ENCODE measurements around the gene BIRC6.
"Not testable (repeated sequence)": the region's sequence is repeated elsewhere in the genome, so short reads cannot be mapped to it uniquely, and the experiment has no call there.

Gene BIRC6

GRCh38 chr2:32450851-32451250, 94.0 kb downstream of the BIRC6 start:
- DNase-seq = no peak

GRCh38 chr2:32452338-32453064, 95.7 kb downstream of the BIRC6 start:
- DNase-seq = no peak

- DNase-seq = no peak
Measured at GRCh38 chr2:32453242-32454062, 96.6 kb downstream of the BIRC6 start.

- DNase-seq = no peak
Measured at GRCh38 chr2:32455816-32456215, 99.0 kb downstream of the BIRC6 start.

GRCh38 chr2:32456808-32457207, 100.0 kb downstream of the BIRC6 start:
- DNase-seq = no peak

GRCh38 chr2:32457814-32458213, 101.0 kb downstream of the BIRC6 start:
- DNase-seq = no peak

GRCh38 chr2:32460861-32461260, 104.0 kb downstream of the BIRC6 start:
- DNase-seq = not testable (repeated sequence)

- no peak for DNase-seq
Measured at GRCh38 chr2:32463110-32463509, 106.3 kb downstream of the BIRC6 start.

DNA sequence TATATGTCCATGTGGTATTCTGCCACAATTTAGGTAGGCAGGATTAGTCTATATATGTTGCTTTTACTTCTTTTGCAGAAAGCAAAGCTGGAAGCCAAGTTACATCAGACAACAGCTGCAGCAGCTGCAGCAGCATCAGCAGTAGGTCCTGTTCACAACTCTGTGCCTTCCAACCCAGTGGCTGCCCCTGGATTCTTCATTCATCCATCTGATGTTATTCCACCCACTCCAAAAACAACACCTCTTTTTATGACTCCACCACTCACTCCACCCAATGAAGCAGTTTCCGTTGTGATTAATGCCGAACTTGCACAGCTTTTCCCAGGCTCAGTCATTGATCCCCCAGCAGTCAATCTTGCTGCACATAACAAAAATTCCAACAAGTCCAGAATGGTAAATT, 107.6 kb downstream of the BIRC6 start:
- DNase-seq = peak in 2 of 58 donors; percentile 2

GRCh38 chr2:32472605-32473004, 115.8 kb downstream of the BIRC6 start:
- DNase-seq = no peak

DNA sequence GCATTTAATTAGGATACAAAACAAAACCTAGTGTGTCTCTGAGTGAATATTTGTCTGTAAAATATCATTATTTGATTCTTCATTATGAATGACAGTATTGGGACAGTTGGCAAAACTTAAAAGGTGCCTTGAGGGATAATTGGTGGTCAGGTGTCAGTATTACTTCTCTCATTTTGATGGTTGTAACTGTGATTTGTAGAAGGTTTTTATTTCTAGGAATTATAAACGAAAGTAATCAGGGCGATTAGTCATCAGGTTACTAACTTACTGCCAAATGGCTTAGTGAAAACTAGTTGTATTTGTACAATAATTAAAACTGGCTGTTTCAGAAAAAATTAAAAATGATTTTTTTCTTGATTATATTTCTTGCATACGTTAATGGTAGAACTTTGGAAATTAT, 117.6 kb downstream of the BIRC6 start:
- DNase-seq = no peak

DNA sequence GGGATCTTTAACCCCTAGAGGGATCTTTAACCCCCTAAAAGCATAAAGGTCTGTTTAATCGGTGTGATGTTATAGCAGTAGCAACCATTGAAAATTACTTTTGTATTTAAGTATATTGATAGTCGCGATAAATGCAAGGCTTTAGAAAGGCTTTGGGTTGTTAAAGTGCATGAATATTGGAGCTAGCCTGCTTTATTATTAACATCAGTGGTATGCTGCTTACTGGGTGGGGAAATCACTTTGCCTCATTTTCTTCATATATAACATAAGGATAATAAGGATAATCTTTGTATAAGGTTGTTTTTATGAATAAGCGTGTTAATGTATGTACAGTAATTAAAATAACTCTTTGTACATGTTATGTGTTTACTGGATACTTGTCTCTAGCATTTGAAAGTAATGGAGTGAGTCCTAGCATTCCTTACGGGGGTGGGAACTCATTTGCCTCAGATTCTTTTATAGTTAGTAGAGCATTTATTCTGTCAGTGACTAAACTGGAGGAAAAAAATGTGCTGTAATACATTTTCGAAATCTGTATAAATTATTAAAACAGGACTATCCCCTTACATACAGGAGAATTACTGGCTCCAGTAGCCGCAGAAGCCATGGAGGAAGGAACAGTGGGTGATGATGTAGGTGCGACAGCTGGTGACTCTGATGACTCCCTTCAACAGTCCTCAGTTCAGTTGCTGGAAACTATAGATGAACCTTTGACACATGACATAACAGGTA, 122.2 kb downstream of the BIRC6 start:
- DNase-seq = no peak

- no peak for DNase-seq
Measured at GRCh38 chr2:32479993-32480392, 123.2 kb downstream of the BIRC6 start.

DNA sequence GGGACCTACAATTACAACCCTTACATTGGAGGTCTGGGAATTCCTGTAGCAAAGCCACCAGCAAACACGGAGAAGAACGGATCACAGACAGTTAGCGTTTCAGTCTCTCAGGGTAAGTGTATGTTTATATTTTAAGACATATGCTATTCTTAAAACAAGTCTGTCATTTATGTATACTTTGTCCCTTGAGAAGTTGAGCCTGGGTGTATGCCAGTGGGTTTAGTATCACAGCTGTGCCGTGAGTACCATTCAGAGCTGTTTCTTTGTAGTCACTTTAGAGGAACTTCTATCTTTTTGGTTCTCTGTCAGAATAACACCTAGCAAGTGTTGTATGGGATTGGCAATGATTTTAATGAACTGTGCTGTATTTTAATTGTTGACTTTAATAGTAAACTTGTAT, 125.6 kb downstream of the BIRC6 start:
- DNase-seq = peak in 3 of 58 donors; percentile 12 to 17 (median 16)

- DNase-seq = no peak
Measured at GRCh38 chr2:32484937-32485336, 128.1 kb downstream of the BIRC6 start.

DNA sequence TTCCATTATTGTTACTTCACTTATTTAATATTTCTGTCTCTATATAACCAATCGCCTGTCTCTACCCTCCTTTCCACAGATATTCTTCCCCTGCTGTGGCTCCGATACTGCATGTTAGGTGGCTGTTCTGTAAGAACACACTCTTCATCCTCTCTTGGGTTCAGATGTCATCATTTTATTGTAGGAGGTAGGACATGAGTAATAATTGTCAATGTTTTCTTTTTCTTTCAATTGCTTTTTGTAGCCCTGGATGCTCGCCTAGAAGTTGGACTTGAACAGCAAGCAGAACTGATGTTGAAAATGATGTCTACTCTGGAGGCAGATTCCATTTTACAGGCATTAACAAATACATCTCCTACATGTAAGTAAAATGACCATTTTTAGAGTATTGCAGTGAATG, 128.6 kb downstream of the BIRC6 start:
- no peak for DNase-seq

DNA sequence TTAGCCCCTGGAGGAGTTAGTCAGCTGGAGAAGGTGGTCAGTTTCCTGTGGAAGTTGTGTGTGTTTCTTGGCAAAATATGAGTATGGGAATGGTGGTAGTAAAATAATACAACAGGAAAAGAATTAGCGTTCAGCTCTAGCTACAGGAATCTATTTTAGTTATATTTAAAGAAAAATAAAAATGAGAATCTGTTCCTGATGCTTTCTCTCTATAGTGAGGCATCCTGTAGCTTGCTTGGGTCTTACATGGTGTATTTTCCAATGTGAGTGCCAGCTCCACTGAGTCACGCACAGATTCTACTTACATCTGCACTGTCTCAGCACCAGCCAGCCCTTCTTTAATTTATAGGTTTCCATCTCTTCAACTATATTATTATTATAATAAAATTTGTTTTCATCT, 132.2 kb downstream of the BIRC6 start:
- DNase-seq = no peak

DNA sequence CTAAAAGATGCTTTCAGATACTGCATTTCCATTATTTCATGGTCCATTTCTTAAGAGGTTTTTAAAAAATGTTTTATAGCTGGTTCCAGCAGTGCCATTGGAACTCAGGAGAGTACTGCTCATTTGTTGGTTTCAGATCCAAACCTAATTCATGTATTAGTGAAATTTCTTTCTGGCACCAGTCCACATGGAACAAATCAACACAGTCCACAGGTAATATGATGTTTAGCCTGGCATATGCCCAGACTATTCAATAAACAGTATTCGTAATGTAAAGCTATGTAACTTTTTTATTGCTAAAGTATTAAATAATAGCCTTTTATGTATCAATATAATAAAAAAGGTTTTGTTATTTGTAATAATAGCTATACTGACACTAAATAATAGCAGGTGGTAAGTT, 134.5 kb downstream of the BIRC6 start:
- no peak for DNase-seq

DNA sequence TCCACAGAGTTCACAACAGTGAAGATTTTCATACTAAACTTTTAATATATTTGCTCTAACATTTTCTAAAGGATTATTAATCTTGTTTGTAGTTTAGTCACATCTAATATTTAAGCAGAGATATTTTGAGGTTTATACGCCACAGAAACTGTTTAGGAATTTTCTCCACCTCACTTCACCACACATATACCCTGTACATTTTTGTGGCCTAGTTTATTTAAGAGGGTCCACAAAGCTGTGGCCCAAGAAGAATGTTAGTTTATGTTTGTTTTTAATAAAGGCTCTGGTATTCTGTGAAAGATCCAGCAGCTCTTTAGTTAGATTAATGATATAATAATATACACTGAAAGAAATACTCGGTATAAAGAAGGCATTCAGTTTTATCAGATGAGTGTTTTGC, 138.3 kb downstream of the BIRC6 start:
- DNase-seq = no peak

DNA sequence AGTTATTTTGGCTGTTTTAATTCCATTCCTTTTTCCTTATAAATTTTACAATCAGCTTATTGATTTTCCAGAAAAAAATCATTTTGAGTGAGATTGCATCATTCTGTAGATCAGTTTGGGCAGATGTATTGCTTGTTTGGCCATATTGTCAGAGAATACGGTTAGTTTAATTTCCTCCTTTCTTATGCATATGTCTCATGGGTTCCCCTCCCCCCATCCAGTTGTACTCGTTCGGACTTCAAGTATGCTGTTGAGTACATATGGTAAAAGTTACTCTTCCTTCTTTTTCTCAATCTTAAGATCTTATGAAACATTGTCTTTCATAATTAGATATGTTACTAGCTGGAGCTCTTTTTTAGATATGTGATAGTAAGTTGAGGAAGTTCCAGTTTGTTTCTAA, 139.8 kb downstream of the BIRC6 start:
- no peak for DNase-seq

DNA sequence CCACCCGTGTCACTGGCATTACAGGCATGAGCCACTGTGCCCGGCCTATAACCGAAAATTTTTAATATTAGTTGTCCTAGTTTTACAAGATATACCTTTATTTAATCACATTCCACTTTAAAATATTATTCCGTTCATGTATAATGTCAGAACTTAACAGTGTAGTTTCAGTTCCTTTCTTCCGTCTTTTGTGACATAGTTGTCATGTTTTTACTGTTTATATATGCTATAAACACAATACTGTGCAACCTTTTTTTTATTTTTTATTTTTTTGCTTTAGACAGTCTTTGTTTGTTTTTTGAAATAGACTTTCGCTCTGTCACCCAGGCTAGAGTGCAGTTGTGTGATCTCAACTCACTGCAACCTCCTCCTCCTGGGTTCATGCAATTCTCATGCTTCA, 141.5 kb downstream of the BIRC6 start:
- DNase-seq = no peak

DNA sequence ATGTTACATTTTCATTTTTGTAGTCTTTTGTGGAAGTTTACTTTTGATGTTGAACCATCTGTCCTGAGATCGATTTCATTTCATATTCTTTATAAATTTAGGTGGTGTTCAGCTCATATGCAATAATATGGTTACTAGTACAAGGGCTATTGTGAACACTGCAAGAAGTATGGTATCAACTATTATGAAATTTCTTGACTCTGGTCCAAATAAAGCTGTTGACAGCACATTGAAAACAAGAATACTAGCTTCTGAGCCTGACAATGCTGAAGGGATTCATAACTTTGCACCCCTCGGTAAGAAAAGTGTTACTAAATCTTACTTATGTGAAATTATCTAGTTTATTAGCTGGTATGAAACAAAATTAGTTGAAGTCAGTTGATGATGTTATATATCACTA, 146.1 kb downstream of the BIRC6 start:
- DNase-seq = no peak

Data from anterior cingulate cortex (tissue), 58 donors.